ENCODE data around the gene PFN3. TPM values are rescaled to one million over a fixed set of nuclear protein-coding genes. Genes with fewer than 3 reads are reported as not detected.

The PFN3 gene
- total RNA-seq, 2 donors from 2014 or later: not detected

DNA sequence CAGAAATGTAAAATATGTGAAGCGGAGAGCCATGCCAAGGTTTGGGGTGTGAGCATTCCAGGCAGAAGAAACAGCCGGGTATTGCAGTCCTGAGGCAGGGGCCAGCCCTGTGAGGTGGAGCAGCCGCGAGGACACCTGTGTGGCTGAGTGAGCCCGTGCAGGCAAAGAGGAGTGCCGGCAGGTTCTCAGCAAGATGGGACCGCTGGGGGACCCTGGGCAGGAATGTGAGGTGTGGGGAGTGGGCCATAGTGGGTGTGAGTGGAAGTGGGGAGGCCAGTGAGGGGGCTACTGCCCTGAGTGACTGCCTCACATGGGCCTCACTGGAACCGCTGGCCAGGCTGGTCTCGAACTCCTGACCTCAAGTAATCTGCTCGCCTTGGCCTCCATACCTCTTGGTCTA lies 38.0 kb upstream of the PFN3 start:
- peaks cover 55% of the 10 kb centered on the region for H3K36me3 ChIP-seq
- no peaks in the 10 kb centered on the region for H3K9me3 ChIP-seq
- no peak overlapping the region for H3K27ac ChIP-seq
- H3K4me3 ChIP-seq: no peak overlapping the region
- H3K27me3 ChIP-seq: no peaks in the 10 kb centered on the region
- no peak for DNase-seq (ENCODE audit: low spot score)
- TF ChIP-seq, protein P1, sequence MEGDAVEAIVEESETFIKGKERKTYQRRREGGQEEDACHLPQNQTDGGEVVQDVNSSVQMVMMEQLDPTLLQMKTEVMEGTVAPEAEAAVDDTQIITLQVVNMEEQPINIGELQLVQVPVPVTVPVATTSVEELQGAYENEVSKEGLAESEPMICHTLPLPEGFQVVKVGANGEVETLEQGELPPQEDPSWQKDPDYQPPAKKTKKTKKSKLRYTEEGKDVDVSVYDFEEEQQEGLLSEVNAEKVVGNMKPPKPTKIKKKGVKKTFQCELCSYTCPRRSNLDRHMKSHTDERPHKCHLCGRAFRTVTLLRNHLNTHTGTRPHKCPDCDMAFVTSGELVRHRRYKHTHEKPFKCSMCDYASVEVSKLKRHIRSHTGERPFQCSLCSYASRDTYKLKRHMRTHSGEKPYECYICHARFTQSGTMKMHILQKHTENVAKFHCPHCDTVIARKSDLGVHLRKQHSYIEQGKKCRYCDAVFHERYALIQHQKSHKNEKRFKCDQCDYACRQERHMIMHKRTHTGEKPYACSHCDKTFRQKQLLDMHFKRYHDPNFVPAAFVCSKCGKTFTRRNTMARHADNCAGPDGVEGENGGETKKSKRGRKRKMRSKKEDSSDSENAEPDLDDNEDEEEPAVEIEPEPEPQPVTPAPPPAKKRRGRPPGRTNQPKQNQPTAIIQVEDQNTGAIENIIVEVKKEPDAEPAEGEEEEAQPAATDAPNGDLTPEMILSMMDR (IDR thresholded peaks at IDR 0.05): no peak
- no peaks in the 10 kb centered on the region for H3K4me1 ChIP-seq

DNA sequence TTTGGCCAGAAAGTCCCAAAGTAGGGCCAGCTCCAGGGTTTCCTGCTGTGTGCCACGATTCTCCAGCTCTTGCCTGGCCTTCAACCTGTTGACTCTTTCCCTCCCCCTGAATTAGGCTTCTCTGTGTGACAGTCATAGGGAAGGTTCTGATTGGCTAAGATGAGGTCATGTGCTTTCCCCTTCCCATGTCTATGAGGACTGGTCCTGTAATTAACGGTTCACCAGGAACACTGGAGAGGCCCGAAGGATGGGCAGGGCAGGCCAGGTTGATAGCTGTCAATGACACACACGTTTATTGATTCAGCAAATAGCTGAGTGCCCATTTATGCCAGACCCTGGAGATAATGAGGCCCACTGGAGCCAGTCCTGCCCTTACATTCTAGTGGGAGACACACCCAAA lies 37.2 kb upstream of the PFN3 start:
- TF ChIP-seq, protein P1 (IDR thresholded peaks at IDR 0.05): no peak
- Histone ChIP-seq H3K36me3 (peaks cover 63% of the 10 kb centered on the region), H3K27me3 (no peaks in the 10 kb centered on the region), H3K27ac (no peak overlapping the region), H3K4me1 (no peaks in the 10 kb centered on the region), H3K4me3 (no peak overlapping the region), H3K9me3 (no peaks in the 10 kb centered on the region)
- DNase-seq (ENCODE audit: low spot score): no peak

DNA sequence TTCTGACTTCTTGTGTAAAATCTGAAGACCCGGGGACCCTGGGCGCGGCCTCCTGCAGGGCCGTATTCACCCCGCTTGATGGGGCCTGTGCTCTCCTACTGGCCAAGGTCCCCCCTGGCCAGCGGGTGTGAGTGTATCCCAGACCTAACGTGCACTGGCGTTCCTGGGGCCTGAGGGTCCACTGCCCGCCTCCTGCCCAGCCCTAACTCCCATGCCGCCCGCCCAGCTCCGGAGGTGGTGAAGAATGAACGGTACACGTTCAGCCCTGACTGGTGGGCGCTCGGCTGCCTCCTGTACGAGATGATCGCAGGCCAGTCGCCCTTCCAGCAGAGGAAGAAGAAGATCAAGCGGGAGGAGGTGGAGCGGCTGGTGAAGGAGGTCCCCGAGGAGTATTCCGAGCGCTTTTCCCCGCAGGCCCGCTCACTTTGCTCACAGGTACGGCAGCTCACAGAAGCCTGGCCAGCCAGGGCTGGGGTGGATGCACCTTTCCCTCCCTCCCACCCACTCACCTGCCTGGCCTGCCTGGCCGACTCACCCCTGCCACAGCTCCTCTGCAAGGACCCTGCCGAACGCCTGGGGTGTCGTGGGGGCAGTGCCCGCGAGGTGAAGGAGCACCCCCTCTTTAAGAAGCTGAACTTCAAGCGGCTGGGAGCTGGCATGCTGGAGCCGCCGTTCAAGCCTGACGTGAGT lies 35.5 kb upstream of the PFN3 start:
- no peak for DNase-seq (ENCODE audit: low spot score)
- H3K36me3 ChIP-seq: peaks cover 70% of the 10 kb centered on the region
- H3K4me1 ChIP-seq: peaks cover 0 to 7% of the 10 kb centered on the region in 2 donors
- TF ChIP-seq, protein P1 (IDR thresholded peaks at IDR 0.05): no peak
- H3K4me3 ChIP-seq: no peak overlapping the region
- H3K27me3 ChIP-seq: no peaks in the 10 kb centered on the region
- H3K27ac ChIP-seq: no peak overlapping the region
- no peaks in the 10 kb centered on the region for H3K9me3 ChIP-seq

DNA sequence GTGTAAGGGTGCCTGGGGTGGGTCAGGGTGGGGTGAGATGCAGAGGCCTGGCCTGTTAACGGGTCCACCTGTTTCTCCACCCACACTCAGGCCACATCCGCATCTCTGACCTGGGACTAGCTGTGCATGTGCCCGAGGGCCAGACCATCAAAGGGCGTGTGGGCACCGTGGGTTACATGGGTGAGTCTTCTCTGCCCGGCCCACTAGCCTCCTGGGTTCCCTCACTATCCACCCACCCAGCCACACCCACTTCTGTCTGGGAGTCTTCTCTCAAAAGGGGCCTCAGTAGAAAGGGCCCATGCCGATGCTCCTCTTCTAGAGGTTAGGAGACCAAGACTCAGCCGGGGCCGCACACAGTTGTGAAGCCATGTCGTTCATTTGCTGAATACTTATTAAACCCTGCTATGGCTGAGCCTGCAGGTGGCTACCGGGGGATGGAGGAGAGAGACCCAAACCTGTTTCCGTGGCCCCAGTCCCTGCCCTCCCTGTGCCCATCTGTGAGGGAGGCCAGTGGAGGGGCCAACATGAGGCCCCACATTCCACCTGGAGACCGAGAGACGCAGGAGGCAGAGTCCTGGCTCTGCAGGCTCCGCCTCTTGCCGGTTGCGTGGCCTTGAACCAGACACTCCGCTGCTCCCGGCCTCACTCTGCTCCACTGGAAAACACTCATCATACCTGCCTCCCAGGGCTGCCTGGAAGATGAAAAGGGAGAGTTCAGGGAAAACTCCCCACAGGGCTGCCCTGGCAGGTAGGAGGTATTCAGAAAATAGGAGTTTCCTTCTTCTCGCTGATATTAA lies 34.7 kb upstream of the PFN3 start:
- Histone ChIP-seq H3K27me3 (no peaks in the 10 kb centered on the region), H3K4me1 (peaks cover 0 to 7% of the 10 kb centered on the region in 2 donors), H3K9me3 (no peaks in the 10 kb centered on the region), H3K27ac (no peak overlapping the region), H3K4me3 (no peak overlapping the region), H3K36me3 (peaks cover 64% of the 10 kb centered on the region)
- TF ChIP-seq, protein P1 (IDR thresholded peaks at IDR 0.05): no peak
- DNase-seq (ENCODE audit: low spot score): no peak

DNA sequence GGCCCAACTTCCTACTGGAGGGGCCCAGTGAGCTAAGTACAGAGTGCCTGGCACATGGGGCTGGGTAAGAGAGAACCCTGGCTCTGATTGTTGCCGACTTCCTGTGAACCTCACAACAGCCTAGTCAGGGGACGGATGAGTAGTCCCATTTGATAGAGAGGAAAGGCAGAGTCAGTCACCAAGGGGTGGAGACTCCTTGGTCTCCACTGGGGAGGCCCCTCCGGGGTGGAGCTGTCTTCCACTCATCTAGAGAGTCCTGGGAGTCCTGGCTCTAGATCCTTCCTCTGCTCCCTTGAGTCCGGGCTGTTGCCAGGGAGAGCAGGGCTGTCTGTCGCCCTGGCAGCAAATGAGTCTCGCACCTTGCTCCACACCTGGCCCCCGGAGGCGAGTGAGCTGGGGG lies 34.0 kb upstream of the PFN3 start:
- DNase-seq (ENCODE audit: low spot score): no peak
- Histone ChIP-seq H3K27me3 (no peaks in the 10 kb centered on the region), H3K4me3 (no peak overlapping the region), H3K4me1 (peaks cover 0 to 7% of the 10 kb centered on the region in 2 donors), H3K9me3 (no peaks in the 10 kb centered on the region), H3K27ac (no peak overlapping the region), H3K36me3 (peaks cover 64% of the 10 kb centered on the region)
- TF ChIP-seq, protein P1 (IDR thresholded peaks at IDR 0.05): no peak
